ENCODE results near the gene PCDHB12.
"Not testable (repeated sequence)": the region's sequence is repeated elsewhere in the genome, so short reads cannot be mapped to it uniquely, and the experiment has no call there.

DNA sequence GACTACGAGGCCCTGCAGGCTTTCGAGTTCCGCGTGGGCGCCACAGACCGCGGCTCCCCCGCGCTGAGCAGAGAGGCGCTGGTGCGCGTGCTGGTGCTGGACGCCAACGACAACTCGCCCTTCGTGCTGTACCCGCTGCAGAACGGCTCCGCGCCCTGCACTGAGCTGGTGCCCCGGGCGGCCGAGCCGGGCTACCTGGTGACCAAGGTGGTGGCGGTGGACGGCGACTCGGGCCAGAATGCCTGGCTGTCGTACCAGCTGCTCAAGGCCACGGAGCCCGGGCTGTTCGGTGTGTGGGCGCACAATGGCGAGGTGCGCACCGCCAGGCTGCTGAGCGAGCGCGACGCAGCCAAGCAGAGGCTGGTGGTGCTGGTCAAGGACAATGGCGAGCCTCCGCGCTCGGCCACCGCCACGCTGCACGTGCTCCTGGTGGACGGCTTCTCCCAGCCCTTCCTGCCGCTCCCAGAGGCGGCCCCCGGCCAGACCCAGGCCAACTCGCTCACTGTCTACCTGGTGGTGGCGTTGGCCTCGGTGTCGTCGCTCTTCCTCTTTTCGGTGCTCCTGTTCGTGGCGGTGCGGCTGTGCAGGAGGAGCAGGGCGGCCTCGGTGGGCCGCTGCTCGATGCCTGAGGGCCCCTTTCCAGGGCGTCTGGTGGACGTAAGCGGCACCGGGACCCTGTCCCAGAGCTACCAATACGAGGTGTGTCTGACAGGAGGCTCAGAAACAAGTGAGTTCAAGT, 24.2 kb upstream of the PCDHB12 start:
- TF ChIP-seq, protein P1, sequence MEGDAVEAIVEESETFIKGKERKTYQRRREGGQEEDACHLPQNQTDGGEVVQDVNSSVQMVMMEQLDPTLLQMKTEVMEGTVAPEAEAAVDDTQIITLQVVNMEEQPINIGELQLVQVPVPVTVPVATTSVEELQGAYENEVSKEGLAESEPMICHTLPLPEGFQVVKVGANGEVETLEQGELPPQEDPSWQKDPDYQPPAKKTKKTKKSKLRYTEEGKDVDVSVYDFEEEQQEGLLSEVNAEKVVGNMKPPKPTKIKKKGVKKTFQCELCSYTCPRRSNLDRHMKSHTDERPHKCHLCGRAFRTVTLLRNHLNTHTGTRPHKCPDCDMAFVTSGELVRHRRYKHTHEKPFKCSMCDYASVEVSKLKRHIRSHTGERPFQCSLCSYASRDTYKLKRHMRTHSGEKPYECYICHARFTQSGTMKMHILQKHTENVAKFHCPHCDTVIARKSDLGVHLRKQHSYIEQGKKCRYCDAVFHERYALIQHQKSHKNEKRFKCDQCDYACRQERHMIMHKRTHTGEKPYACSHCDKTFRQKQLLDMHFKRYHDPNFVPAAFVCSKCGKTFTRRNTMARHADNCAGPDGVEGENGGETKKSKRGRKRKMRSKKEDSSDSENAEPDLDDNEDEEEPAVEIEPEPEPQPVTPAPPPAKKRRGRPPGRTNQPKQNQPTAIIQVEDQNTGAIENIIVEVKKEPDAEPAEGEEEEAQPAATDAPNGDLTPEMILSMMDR (IDR thresholded peaks at IDR 0.05; ENCODE audit: low read length), result not testable (repeated sequence)
- TF ChIP-seq EZH2 (optimal IDR thresholded peaks at IDR 0.05; ENCODE audit: low read depth, low read length); EZH2phosphoT487 (IDR thresholded peaks at IDR 0.05; ENCODE audit: low read length): not testable (repeated sequence)

Measured in MM.1S (cell line).